Fibroblast of pulmonary artery (primary cell): ENCODE results near the gene ERMN.
"Not testable (repeated sequence)": the region's sequence is repeated elsewhere in the genome, so short reads cannot be mapped to it uniquely, and the experiment has no call there.

Experiments used
- DNase-seq: peaks from one replicate; pipeline ENCODE4 v3.0.0-alpha.2; 2010; ENCODE audit warnings: low read depth
- H3K4me3 ChIP-seq: replicated peaks from 2 replicates; pipeline ENCODE4 v1.5.1; 2011; ENCODE audit warnings: low read depth, mild to moderate bottlenecking, control low read depth, low read length, moderate library complexity
- TF ChIP-seq, protein P1 (sequence below): IDR thresholded peaks from 2 replicates; pipeline ENCODE4 v1.5.1; 2011; ENCODE audit warnings: mild to moderate bottlenecking, control low read depth, low read length, inconsistent platforms; ENCODE audit errors: missing control alignments

Gene ERMN

DNA sequence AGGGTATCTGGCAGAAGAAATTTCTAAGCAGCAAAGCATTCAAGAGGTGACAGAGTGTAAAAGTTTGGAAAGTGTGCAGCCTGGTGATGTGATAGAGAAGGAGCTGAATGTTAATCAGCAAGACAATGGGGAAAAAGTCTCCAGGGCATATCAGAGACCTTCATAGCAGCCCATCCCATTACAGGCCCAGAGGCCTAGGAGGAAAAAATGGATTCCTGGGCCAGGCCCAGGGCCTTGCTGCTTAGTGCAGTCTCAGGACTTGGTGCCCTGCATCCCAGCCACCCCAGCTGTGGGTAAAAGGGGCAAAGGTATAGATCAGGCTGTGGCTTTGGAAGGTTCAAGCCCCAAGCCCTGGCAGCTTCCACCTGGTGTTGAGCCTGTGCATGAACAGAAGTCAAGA lies 35.9 kb upstream of the ERMN start:
- no peak for DNase-seq
- TF ChIP-seq, protein P1, sequence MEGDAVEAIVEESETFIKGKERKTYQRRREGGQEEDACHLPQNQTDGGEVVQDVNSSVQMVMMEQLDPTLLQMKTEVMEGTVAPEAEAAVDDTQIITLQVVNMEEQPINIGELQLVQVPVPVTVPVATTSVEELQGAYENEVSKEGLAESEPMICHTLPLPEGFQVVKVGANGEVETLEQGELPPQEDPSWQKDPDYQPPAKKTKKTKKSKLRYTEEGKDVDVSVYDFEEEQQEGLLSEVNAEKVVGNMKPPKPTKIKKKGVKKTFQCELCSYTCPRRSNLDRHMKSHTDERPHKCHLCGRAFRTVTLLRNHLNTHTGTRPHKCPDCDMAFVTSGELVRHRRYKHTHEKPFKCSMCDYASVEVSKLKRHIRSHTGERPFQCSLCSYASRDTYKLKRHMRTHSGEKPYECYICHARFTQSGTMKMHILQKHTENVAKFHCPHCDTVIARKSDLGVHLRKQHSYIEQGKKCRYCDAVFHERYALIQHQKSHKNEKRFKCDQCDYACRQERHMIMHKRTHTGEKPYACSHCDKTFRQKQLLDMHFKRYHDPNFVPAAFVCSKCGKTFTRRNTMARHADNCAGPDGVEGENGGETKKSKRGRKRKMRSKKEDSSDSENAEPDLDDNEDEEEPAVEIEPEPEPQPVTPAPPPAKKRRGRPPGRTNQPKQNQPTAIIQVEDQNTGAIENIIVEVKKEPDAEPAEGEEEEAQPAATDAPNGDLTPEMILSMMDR: no peak
- H3K4me3 ChIP-seq: no peak overlapping the region

GRCh38 chr2:157359628-157360027 lies 34.0 kb upstream of the ERMN start:
- DNase-seq: no peak
- no peak overlapping the region for H3K4me3 ChIP-seq
- TF ChIP-seq, protein P1: no peak

DNA sequence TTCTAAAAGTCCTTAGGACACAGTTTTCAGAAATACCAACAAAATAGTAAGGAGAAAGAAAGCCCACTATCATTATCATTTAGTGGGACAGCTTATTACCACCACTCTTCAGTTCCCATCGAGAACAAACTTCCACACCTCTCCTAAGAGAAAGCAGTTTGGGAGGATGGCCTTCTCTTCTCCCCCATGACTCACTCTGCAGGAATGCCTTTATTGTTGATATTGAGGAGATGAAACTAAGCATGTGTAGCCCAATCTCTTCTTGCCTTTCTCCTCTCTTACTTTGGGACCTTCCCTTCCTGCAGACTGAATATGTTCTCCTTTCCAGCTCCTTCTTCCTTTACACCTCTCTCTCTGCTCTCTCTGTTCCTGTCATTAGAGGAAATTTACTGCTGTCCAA lies 30.0 kb upstream of the ERMN start:
- peak; percentile 22 for DNase-seq
- TF ChIP-seq, protein P1: no peak
- H3K4me3 ChIP-seq: no peak overlapping the region

- no peak overlapping the region for H3K4me3 ChIP-seq
- TF ChIP-seq, protein P1: no peak
- DNase-seq: peak; percentile 22
These were observed 24.4 kb upstream of the ERMN start for GRCh38 chr2:157349949-157350515.

DNA sequence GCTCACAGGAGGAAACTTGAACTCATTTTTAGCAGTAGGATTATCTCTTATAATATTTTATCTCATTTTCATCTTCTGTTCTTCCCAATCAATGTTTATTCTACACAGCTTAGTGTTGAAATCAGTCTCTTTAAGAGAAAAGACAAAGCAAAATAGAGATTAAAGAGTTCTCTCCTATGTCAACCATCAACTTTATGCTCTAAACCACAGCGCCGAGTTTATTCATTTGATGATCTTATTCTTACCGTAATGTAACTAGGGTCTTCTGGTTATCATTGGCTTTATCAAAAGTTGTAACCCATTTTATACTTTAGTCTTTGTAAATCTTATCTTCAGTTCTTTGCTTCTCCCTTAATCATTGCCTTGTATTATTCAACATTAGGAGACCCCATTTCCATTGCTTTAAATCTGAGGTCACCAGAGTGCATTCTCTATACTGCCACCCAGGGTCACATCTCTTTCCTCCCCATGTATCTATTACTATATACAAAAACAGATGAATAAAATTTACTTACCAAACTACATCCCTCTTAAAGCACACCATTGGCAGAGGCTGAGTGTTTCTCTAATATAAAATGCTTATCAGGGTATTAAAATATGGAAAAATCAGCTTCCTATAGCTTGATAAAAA lies 22.8 kb upstream of the ERMN start:
- DNase-seq: no peak
- H3K4me3 ChIP-seq: no peak overlapping the region
- TF ChIP-seq, protein P1: no peak

DNA sequence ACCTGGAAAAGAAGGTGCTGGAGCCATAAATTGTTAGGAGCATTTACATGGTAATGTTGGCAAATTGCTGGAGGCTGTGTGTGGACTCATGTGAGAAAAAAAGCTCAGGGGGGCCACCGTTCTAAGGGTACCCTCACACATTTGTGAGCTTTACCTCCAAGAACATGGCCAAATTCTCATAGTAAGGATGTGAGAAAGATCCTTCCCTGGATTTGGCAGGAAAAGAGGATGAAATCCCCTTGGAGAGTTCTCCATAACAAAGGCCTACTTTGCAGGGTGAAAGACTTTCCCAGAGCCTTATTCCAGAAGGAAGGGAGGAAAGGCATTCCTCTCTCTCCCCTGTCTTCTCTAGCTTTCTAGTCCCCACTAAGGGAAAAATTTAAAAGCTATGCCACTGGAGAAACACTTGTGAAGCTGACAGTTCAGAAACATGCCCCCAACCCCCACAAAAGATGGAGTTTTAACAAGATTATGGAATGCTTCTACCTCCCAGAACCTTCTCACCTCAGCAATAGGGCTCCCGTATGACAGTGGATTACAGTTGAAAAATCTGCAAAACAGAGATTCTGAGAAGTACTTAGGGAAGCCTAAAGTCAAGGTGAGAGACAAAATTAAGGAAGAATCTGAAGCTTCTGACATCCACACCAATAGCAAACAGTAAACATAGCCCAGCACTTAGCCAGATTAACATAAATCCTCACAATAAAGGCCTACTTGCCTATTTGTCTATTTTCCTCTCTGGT lies 20.2 kb upstream of the ERMN start:
- no peak overlapping the region for H3K4me3 ChIP-seq
- no peak for DNase-seq
- TF ChIP-seq, protein P1: no peak

- peak; percentile 28 for DNase-seq
- not testable (repeated sequence) for H3K4me3 ChIP-seq
These were observed 15.8 kb upstream of the ERMN start for GRCh38 chr2:157341381-157341780.
